Adrenal gland (tissue), 5 donors: ENCODE measurements around the gene SPTBN2.

Experiments
- POLR2A ChIP-seq, 2 donors: fragments of 450-650 bp; IDR thresholded peaks; one replicate each; pipeline ENCODE4 v1.6.1; 2017; ENCODE audit warnings: antibody characterized with exemption in 2 of 2, mild to moderate bottlenecking in 2 of 2, moderate library complexity in 1 of 2
- TF ChIP-seq, protein P1 (sequence below), 6 experiments: fragments of 450-650 bp in 4 of 6; fragments of 200-600 bp in 2 of 6; sonication (generic) in 1 of 6; IDR thresholded peaks; 1 replicate in 5 of 6; 2 replicates in 1 of 6; pipeline versions ENCODE4 v1.5.1 to v1.8.0; 2016 to 2021; ENCODE audit warnings: antibody characterized with exemption in 6 of 6, mild to moderate bottlenecking in 2 of 6, moderate library complexity in 1 of 6
- donor health status: DM: no; HTN: no; CAD: no.

DNA sequence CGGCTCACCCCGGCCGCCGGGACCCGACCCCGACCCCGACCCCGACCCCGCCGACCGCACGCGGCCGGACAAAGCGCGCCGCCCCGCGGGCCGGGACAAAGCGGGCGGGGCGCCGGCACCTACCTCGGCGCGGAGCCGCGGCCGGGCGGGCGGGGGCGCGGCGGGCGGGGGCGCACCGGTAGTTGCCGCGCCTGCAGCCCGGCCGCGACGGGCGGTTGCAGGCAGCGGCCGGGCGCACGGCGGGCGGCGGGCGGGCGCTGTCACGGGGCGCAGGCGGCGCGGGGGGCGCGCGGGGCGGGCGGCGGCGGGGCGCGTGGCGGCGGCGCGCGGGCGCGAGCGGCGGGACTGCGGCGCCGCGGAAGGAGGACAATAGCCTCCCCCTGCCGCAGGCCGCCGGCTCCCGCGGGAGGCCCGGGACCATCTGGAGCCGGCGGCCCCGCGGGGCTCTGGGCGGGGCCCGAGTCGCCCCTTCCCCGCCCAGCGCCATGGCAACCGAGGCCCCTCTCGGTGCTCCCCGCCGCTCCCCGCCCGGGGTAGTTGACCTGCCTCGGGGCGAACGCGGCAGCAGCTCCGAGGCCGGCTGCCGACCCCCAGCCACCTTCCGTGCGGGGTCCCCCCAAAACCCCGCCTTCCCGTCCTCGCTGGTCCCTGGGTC, 851 bp downstream of the SPTBN2 start:
- TF ChIP-seq, protein P1, sequence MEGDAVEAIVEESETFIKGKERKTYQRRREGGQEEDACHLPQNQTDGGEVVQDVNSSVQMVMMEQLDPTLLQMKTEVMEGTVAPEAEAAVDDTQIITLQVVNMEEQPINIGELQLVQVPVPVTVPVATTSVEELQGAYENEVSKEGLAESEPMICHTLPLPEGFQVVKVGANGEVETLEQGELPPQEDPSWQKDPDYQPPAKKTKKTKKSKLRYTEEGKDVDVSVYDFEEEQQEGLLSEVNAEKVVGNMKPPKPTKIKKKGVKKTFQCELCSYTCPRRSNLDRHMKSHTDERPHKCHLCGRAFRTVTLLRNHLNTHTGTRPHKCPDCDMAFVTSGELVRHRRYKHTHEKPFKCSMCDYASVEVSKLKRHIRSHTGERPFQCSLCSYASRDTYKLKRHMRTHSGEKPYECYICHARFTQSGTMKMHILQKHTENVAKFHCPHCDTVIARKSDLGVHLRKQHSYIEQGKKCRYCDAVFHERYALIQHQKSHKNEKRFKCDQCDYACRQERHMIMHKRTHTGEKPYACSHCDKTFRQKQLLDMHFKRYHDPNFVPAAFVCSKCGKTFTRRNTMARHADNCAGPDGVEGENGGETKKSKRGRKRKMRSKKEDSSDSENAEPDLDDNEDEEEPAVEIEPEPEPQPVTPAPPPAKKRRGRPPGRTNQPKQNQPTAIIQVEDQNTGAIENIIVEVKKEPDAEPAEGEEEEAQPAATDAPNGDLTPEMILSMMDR (IDR thresholded peaks at IDR 0.05) = no peak
- no peak for TF ChIP-seq POLR2A (IDR thresholded peaks at IDR 0.05)
